AG04449 (cell line): Measurements from ENCODE around the gene DNAI1.
A peak's percentile ranks its signal among the peaks of the same experiment; 100 is the strongest.

Experiments used
- CTCF ChIA-PET: fragments of 350-600 bp; formaldehyde crosslinking; extraction: SDS; loops from one replicate; lab custom pipeline; 2021; ENCODE audit warnings: antibody characterized with exemption; lab: Yijun Ruan, JAX
- POLR2A ChIA-PET: fragments of 400-600, 350-600 bp; formaldehyde crosslinking; extraction: SDS; loops from one replicate; lab custom pipeline; 2020; ENCODE audit warnings: antibody characterized with exemption, inconsistent platforms; lab: Yijun Ruan, JAX
- DNase-seq: peaks from one replicate; pipeline ENCODE4 v3.0.0-alpha.2; 2010; ENCODE audit warnings: low read depth, low spot score
- H3K4me3 ChIP-seq: 2 replicates; pipeline ENCODE4 v1.5.1; 2011; ENCODE audit warnings: low read depth, mild to moderate bottlenecking, control low read depth, low read length
- TF ChIP-seq, protein P1 (sequence below): IDR thresholded peaks from one replicate; pipeline ENCODE4 v1.5.1; 2011; ENCODE audit warnings: mild to moderate bottlenecking, moderate library complexity, low read length, control low read depth, inconsistent platforms; ENCODE audit not compliant: insufficient read depth; ENCODE audit errors: missing control alignments

DNAI1 gene

DNA sequence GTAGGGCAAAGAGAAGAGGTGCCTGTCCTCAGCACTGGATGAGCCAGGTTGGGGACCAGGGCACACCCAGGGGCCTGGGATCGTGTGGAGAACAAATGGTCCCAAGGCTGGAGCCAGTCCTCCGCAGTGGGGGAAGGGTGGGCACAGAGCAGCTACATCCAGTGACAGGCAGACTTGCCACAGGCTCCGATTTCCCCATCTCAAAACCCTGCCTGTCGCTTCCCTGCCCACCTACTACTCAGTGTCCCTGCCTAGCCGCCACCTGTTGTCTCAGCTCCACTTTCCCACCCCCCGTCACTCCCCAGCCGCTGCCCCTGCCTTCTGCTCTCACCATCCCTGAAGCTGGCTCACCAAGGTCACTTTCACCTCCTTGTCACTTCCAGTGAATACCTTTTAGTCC lies 78.1 kb downstream of the DNAI1 start:
- TF ChIP-seq, protein P1, sequence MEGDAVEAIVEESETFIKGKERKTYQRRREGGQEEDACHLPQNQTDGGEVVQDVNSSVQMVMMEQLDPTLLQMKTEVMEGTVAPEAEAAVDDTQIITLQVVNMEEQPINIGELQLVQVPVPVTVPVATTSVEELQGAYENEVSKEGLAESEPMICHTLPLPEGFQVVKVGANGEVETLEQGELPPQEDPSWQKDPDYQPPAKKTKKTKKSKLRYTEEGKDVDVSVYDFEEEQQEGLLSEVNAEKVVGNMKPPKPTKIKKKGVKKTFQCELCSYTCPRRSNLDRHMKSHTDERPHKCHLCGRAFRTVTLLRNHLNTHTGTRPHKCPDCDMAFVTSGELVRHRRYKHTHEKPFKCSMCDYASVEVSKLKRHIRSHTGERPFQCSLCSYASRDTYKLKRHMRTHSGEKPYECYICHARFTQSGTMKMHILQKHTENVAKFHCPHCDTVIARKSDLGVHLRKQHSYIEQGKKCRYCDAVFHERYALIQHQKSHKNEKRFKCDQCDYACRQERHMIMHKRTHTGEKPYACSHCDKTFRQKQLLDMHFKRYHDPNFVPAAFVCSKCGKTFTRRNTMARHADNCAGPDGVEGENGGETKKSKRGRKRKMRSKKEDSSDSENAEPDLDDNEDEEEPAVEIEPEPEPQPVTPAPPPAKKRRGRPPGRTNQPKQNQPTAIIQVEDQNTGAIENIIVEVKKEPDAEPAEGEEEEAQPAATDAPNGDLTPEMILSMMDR = no peak
- no peak overlapping the region for H3K4me3 ChIP-seq
- CTCF ChIA-PET = interaction anchor here (1.3 to 2.1 kb wide), 3 partner anchors 11 to 55 kb away, joined by 3 to 8 read pairs (median 7); no protein-coding TSS in a partner anchor
- DNase-seq = no peak
- POLR2A ChIA-PET = no interaction called here

DNA sequence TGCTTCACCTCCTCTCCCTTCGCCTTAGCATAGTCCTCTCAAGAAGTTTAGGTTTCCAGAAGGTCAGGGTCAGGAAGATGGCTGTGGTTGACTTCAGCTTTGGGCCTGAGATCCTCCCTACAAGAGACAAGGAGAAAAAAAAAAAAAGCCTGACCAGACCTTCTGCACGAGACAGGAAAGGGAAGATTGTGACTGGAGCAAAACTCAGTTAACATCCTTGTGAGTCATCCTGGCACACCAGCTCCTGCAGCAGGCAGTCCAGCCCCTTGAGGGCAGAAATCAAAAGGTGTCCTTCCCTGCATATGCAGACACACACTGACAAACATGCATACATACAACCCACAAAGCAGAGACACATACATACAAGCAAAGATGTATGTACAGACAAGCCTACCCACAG lies 82.2 kb downstream of the DNAI1 start:
- DNase-seq = peak; percentile 17
- ChIA-PET CTCF (interaction anchor here (1.0 to 1.7 kb wide), 3 partner anchors 9 to 52 kb away, joined by 3 to 4 read pairs (median 4); no protein-coding TSS in a partner anchor), POLR2A (interaction anchor here (0.6 kb wide), 1 partner anchor 45 kb away, joined by 3 read pairs; no protein-coding TSS in a partner anchor)
- no peak overlapping the region for H3K4me3 ChIP-seq
- TF ChIP-seq, protein P1 = no peak

DNA sequence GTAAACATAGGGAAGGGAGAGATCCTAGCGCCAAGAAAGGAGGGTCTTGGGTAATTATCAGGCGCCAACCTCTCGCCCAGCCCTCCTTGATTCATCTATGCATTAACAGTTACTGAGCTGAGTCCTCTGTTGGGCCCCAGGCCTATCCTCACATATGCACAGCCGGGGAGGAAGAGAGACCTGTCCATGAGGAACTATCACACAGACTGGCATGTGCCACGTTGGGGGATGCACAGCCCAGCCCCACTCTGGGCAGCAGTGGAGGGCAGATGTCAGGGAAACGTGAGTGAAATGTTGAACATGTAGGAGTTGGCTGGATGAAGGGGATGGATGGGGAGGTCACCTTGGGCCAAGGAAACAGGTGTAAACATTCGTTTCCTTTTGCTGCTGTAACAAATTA lies 82.9 kb downstream of the DNAI1 start:
- ChIA-PET CTCF (interaction anchor here (1.0 to 1.7 kb wide), 2 partner anchors 8 to 50 kb away, joined by 4 read pairs; no protein-coding TSS in a partner anchor), POLR2A (interaction anchor here (0.6 kb wide), 1 partner anchor 44 kb away, joined by 3 read pairs; no protein-coding TSS in a partner anchor)
- TF ChIP-seq, protein P1 = no peak
- no peak overlapping the region for H3K4me3 ChIP-seq
- DNase-seq = no peak

DNA sequence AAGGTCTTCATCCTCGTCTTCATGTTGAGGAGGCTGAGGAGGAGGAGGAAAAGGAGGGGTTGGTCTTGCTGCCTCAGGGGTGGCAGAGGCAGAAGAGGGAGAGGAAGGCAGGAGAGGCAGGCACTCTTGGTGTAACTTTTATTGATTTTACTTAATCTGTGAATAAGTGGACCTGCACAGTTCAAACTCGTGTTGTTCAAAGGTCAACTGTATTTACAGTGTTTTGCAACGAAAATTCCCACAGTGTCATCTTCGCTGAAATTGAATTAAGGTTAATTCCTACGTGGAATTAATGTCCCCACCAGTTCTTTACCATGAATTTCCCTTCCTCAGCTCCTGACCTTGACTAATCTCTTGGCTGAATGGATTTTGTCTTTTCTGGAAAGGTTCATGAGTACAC lies 85.4 kb downstream of the DNAI1 start:
- TF ChIP-seq, protein P1 = no peak
- ChIA-PET POLR2A (no interaction called here), CTCF (interaction anchor here (1.2 to 1.6 kb wide), 4 partner anchors 11 to 140 kb away, joined by 3 to 17 read pairs (median 7); no protein-coding TSS in a partner anchor)
- DNase-seq = no peak
- H3K4me3 ChIP-seq = no peak overlapping the region

DNA sequence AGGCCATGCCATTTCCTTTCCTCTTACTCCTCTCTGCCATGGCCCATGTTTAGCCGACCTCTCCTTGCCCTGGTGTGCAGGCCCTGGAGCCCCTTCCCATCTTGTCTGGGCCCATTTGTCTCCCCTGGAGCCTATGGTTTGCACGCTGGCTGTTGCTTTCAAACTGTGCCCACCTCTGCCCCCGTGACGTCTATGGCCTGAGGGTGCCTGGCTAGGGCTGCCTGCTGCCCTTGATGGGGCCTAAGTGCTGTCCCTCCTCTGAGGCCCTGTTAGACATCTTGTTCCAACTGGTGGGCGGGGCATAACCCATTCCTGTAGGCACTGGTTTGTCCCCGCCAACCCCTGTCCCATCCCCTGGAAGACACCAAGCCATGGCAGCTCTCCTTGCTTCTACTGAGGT lies 86.9 kb downstream of the DNAI1 start:
- TF ChIP-seq, protein P1 = no peak
- ChIA-PET CTCF (interaction anchor here (1.4 to 5.7 kb wide), 3 partner anchors 47 to 213 kb away, joined by 5 to 65 read pairs (median 6); no protein-coding TSS in a partner anchor), POLR2A (no interaction called here)
- H3K4me3 ChIP-seq = no peak overlapping the region
- DNase-seq = no peak

DNA sequence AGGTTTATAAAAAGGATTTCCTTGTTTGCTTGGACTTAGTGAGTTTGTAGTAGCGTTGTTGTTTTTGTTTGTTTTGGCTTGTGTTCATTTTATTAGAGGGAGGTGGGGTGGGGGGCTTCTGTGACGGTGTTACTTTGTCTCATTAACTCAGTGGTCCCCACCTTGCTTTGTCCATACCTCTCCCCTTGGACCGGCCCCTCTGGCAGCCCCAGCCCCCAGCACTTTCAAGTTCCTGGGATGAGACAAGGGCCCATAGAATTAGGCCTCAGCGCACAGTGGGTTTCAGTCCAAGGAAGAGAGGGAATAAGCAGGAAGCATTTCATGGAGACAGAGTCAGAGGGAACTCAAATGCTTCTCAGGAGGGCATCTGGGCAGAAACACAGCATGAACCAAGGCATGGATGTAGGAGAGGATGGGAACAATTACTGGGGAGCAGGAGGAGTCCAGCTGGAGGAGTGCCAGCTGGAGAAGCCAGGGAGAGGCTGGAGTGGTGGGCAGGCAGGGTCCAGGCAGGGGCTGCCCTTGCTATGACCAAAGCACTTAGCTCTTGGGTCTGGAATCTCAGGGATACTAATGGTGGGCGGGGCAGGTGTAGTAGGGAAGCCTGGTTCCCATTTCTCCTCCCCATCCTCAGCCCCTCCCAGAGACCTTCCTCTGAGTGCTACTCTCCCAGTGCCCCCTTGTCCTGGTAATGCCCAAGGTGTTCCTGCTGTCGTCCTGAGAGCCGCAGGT lies 87.7 kb downstream of the DNAI1 start:
- ChIA-PET POLR2A (no interaction called here), CTCF (interaction anchor here (0.6 to 10.6 kb wide), 18 partner anchors 11 to 214 kb away, joined by 3 to 255 read pairs (median 4); no protein-coding TSS in a partner anchor)
- TF ChIP-seq, protein P1 = no peak
- no peak overlapping the region for H3K4me3 ChIP-seq
- DNase-seq = no peak
